ENCODE data around the gene IL1RAPL2.

IL1RAPL2 gene

GRCh38 chrX:105646592-105647372 lies 1080.8 kb downstream of the IL1RAPL2 start:
- no peak for FAIRE-seq
- no peak for TF ChIP-seq CTCF (IDR thresholded peaks at IDR 0.05; ENCODE audit: insufficient read depth, missing control alignments)
- no peak for DNase-seq (ENCODE audit: insufficient read length, low spot score)

- DNase-seq (ENCODE audit: insufficient read length, low spot score) (no peak), FAIRE-seq (no peak)
- TF ChIP-seq CTCF (IDR thresholded peaks at IDR 0.05; ENCODE audit: insufficient read depth, missing control alignments), result no peak
Measured at GRCh38 chrX:105647749-105648148, 1081.8 kb downstream of the IL1RAPL2 start.

- FAIRE-seq, result no peak
- no peak for TF ChIP-seq CTCF (IDR thresholded peaks at IDR 0.05; ENCODE audit: insufficient read depth, missing control alignments)
- DNase-seq (ENCODE audit: insufficient read length, low spot score), result no peak
Measured at GRCh38 chrX:105648732-105649131, 1082.7 kb downstream of the IL1RAPL2 start.

GRCh38 chrX:105650577-105650976 lies 1084.6 kb downstream of the IL1RAPL2 start:
- TF ChIP-seq CTCF (IDR thresholded peaks at IDR 0.05; ENCODE audit: insufficient read depth, missing control alignments), result no peak
- FAIRE-seq, result no peak
- no peak for DNase-seq (ENCODE audit: insufficient read length, low spot score)

- FAIRE-seq, result no peak
- DNase-seq (ENCODE audit: insufficient read length, low spot score), result no peak
- no peak for TF ChIP-seq CTCF (IDR thresholded peaks at IDR 0.05; ENCODE audit: insufficient read depth, missing control alignments)
Measured at GRCh38 chrX:105650986-105651385, 1085.0 kb downstream of the IL1RAPL2 start.

- TF ChIP-seq CTCF (IDR thresholded peaks at IDR 0.05; ENCODE audit: insufficient read depth, missing control alignments), result no peak
Measured at GRCh38 chrX:105653891-105654290, 1087.9 kb downstream of the IL1RAPL2 start.

GRCh38 chrX:105658136-105658535 lies 1092.1 kb downstream of the IL1RAPL2 start:
- FAIRE-seq (no peak), DNase-seq (ENCODE audit: insufficient read length, low spot score) (no peak)

More at GRCh38 chrX:105653891-105654290, 1087.9 kb downstream of the IL1RAPL2 start:
- no peak for FAIRE-seq
- no peak for DNase-seq (ENCODE audit: insufficient read length, low spot score)

More at GRCh38 chrX:105658136-105658535, 1092.1 kb downstream of the IL1RAPL2 start:
- no peak for TF ChIP-seq CTCF (IDR thresholded peaks at IDR 0.05; ENCODE audit: insufficient read depth, missing control alignments)
